Measurements from ENCODE around the gene CD99. TPM values are rescaled to one million over a fixed set of nuclear protein-coding genes. Genes with fewer than 3 reads are reported as not detected.

CD99 gene
- total and polyA plus RNA-seq, 4 donors: 118 to 266 (median 189) TPM

DNA sequence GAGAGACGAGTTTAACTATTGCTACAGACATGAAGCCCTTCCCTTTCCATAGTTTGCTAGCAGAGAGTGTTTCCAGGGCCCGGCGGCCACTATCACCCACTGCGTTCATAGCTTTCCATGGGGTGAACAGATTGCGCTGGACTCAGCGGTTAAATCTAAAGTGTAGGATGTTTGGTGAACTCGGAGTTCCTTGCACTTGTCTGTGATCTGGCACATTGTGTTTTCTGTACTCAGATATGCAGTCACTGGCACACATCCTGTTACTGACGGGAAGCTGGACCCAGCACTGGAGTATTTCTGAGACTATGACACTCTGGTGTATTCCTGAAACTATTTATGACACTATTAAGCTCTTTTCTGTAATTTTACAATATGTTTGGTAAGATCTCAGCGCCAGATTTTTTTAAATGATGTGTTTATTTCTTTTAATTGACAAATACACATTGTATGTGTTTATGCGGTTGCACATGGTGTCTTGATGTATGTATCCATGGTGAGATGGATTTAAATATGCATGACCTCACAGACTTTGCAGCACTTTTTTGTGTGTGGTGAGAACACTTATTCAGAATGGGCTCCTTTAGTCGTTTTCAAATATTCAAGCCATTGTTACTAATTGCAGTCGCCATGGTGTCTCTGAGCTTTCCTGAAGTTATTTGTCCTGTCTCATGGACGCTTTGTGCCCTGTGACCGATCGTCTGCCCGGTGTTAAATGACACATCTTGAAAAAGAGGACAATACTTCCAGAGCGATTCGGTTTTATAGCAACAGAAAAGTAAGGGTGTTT lies 14.1 kb downstream of the CD99 start:
- Histone ChIP-seq H3K9me3 (ENCODE audit: control insufficient read depth in 4 of 4, insufficient read depth in 3 of 4, low read length in 3 of 4) (no peaks in the 10 kb centered on the region), H3K4me3 (no peak overlapping the region), H3K27ac (ENCODE audit: low read depth in 1 of 2, low read length in 1 of 2) (peak overlapping the region; percentile 76 to 81), H3K4me1 (ENCODE audit: control insufficient read depth in 5 of 5, insufficient read depth in 5 of 5, low read length in 5 of 5) (peaks cover 8 to 72% (median 13%) of the 10 kb centered on the region in 5 donors), H3K36me3 (ENCODE audit: control insufficient read depth in 4 of 4, insufficient read depth in 4 of 4, low read length in 4 of 4) (peaks cover 0 to 6% (median 3%) of the 10 kb centered on the region in 4 donors), H3K9ac (ENCODE audit: insufficient read depth in 1 of 2, low read length in 2 of 2) (no peak overlapping the region), H3K27me3 (ENCODE audit: control insufficient read depth in 3 of 3, insufficient read depth in 3 of 3, low read length in 2 of 3) (peaks cover 0 to 14% (median 0%) of the 10 kb centered on the region in 3 donors)
- no peak for ATAC-seq (ENCODE audit: insufficient read depth, low FRiP score)
- TF ChIP-seq, protein P1, sequence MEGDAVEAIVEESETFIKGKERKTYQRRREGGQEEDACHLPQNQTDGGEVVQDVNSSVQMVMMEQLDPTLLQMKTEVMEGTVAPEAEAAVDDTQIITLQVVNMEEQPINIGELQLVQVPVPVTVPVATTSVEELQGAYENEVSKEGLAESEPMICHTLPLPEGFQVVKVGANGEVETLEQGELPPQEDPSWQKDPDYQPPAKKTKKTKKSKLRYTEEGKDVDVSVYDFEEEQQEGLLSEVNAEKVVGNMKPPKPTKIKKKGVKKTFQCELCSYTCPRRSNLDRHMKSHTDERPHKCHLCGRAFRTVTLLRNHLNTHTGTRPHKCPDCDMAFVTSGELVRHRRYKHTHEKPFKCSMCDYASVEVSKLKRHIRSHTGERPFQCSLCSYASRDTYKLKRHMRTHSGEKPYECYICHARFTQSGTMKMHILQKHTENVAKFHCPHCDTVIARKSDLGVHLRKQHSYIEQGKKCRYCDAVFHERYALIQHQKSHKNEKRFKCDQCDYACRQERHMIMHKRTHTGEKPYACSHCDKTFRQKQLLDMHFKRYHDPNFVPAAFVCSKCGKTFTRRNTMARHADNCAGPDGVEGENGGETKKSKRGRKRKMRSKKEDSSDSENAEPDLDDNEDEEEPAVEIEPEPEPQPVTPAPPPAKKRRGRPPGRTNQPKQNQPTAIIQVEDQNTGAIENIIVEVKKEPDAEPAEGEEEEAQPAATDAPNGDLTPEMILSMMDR (IDR thresholded peaks at IDR 0.05; ENCODE audit: control extremely low read depth, extremely low read depth): no peak
- WGBS, 2 donors: 65 to 70% methylated on average over 18 of the region's 18 CpGs
- peak in 2 of 3 donors; percentile 23 for DNase-seq

GRCh38 chrX:2707334-2707760 lies 16.3 kb downstream of the CD99 start:
- H3K27me3 ChIP-seq (ENCODE audit: control insufficient read depth in 3 of 3, insufficient read depth in 3 of 3, low read length in 2 of 3): peaks cover 0 to 14% (median 0%) of the 10 kb centered on the region in 3 donors
- no peak overlapping the region for H3K9ac ChIP-seq (ENCODE audit: insufficient read depth in 1 of 2, low read length in 2 of 2)
- TF ChIP-seq, protein P1 (IDR thresholded peaks at IDR 0.05; ENCODE audit: control extremely low read depth, extremely low read depth): no peak
- H3K4me3 ChIP-seq: no peak overlapping the region
- no peaks in the 10 kb centered on the region for H3K9me3 ChIP-seq (ENCODE audit: control insufficient read depth in 4 of 4, insufficient read depth in 3 of 4, low read length in 3 of 4)
- peaks cover 0 to 3% (median 1%) of the 10 kb centered on the region in 4 donors for H3K36me3 ChIP-seq (ENCODE audit: control insufficient read depth in 4 of 4, insufficient read depth in 4 of 4, low read length in 4 of 4)
- peak overlapping the region; percentile 37 to 64 for H3K27ac ChIP-seq (ENCODE audit: low read depth in 1 of 2, low read length in 1 of 2)
- DNase-seq (peak; percentile 68 to 81 (median 78)), ATAC-seq (ENCODE audit: insufficient read depth, low FRiP score) (peak; percentile 46)
- peaks cover 8 to 61% (median 13%) of the 10 kb centered on the region in 5 donors for H3K4me1 ChIP-seq (ENCODE audit: control insufficient read depth in 5 of 5, insufficient read depth in 5 of 5, low read length in 5 of 5)
- WGBS, 2 donors: 7 to 18% methylated on average over 12 of the region's 12 CpGs

- H3K27ac ChIP-seq (ENCODE audit: low read depth in 1 of 2, low read length in 1 of 2): peak overlapping the region; percentile 37 to 58
- peaks cover 0 to 17% (median 0%) of the 10 kb centered on the region in 3 donors for H3K27me3 ChIP-seq (ENCODE audit: control insufficient read depth in 3 of 3, insufficient read depth in 3 of 3, low read length in 2 of 3)
- no peak for ATAC-seq (ENCODE audit: insufficient read depth, low FRiP score)
- 55 to 70% methylated on average over 6 of the region's 6 CpGs for WGBS, 2 donors
- H3K36me3 ChIP-seq (ENCODE audit: control insufficient read depth in 4 of 4, insufficient read depth in 4 of 4, low read length in 4 of 4): peaks cover 0 to 9% (median 5%) of the 10 kb centered on the region in 4 donors
- TF ChIP-seq, protein P1 (IDR thresholded peaks at IDR 0.05; ENCODE audit: control extremely low read depth, extremely low read depth): no peak
- no peak for DNase-seq
- H3K9ac ChIP-seq (ENCODE audit: insufficient read depth in 1 of 2, low read length in 2 of 2): no peak overlapping the region
- peaks cover 8 to 56% (median 13%) of the 10 kb centered on the region in 5 donors for H3K4me1 ChIP-seq (ENCODE audit: control insufficient read depth in 5 of 5, insufficient read depth in 5 of 5, low read length in 5 of 5)
- H3K4me3 ChIP-seq: no peak overlapping the region
- no peaks in the 10 kb centered on the region for H3K9me3 ChIP-seq (ENCODE audit: control insufficient read depth in 4 of 4, insufficient read depth in 3 of 4, low read length in 3 of 4)
Measured at GRCh38 chrX:2708021-2708420, 16.9 kb downstream of the CD99 start.

All from lung (tissue), 12 donors.